GF-D8 (cell line): ENCODE measurements around the gene GOLGA6B.
"Not testable (repeated sequence)": the region's sequence is repeated elsewhere in the genome, so short reads cannot be mapped to it uniquely, and the experiment has no call there.

ENCODE experiments used
- DNase-seq: peaks from one replicate; lab custom pipeline; 2025; lab: John Stamatoyannopoulos, UW

GOLGA6B gene

GRCh38 chr15:72654397-72654796, at the start of gene GOLGA6B:
GOLGA6B (plus strand) TSS chr15:72654697; CDS start chr15:72654738, 41 bp downstream.
- not testable (repeated sequence) for DNase-seq

- DNase-seq, result no peak
Observed at GRCh38 chr15:72604794-72605193, 49.7 kb upstream of the GOLGA6B start.

- not testable (repeated sequence) for DNase-seq
Observed at GRCh38 chr15:72608084-72608483, 46.4 kb upstream of the GOLGA6B start.

- no peak for DNase-seq
Observed at GRCh38 chr15:72609862-72610261, 44.6 kb upstream of the GOLGA6B start.

GRCh38 chr15:72612324-72612723, 42.2 kb upstream of the GOLGA6B start:
- not testable (repeated sequence) for DNase-seq

- no peak for DNase-seq
Observed at GRCh38 chr15:72614810-72615532, 39.5 kb upstream of the GOLGA6B start.

- not testable (repeated sequence) for DNase-seq
Observed at GRCh38 chr15:72615533-72616233, 38.8 kb upstream of the GOLGA6B start.

GRCh38 chr15:72616491-72617210, 37.8 kb upstream of the GOLGA6B start:
- no peak for DNase-seq

- not testable (repeated sequence) for DNase-seq
Observed at GRCh38 chr15:72623854-72624253, 30.6 kb upstream of the GOLGA6B start.

- DNase-seq, result not testable (repeated sequence)
Observed at GRCh38 chr15:72626153-72626552, 28.3 kb upstream of the GOLGA6B start.

- DNase-seq, result not testable (repeated sequence)
Observed at GRCh38 chr15:72628249-72629067, 26.0 kb upstream of the GOLGA6B start.

GRCh38 chr15:72629068-72629570, 25.4 kb upstream of the GOLGA6B start:
- DNase-seq, result not testable (repeated sequence)

- DNase-seq, result not testable (repeated sequence)
Observed at GRCh38 chr15:72636519-72637282, 17.8 kb upstream of the GOLGA6B start.

GRCh38 chr15:72639759-72640483, 14.6 kb upstream of the GOLGA6B start:
- not testable (repeated sequence) for DNase-seq

- not testable (repeated sequence) for DNase-seq
Observed at GRCh38 chr15:72642271-72642670, 12.2 kb upstream of the GOLGA6B start.

GRCh38 chr15:72648631-72649253, 5.8 kb upstream of the GOLGA6B start:
- DNase-seq, result not testable (repeated sequence)

GRCh38 chr15:72656014-72656413, 1.5 kb downstream of the GOLGA6B start:
- not testable (repeated sequence) for DNase-seq

- not testable (repeated sequence) for DNase-seq
Observed at GRCh38 chr15:72661081-72661480, 6.6 kb downstream of the GOLGA6B start.

GRCh38 chr15:72663931-72664330, 9.4 kb downstream of the GOLGA6B start:
- not testable (repeated sequence) for DNase-seq
